ENCODE results near the gene PCNX3.

The PCNX3 gene

DNA sequence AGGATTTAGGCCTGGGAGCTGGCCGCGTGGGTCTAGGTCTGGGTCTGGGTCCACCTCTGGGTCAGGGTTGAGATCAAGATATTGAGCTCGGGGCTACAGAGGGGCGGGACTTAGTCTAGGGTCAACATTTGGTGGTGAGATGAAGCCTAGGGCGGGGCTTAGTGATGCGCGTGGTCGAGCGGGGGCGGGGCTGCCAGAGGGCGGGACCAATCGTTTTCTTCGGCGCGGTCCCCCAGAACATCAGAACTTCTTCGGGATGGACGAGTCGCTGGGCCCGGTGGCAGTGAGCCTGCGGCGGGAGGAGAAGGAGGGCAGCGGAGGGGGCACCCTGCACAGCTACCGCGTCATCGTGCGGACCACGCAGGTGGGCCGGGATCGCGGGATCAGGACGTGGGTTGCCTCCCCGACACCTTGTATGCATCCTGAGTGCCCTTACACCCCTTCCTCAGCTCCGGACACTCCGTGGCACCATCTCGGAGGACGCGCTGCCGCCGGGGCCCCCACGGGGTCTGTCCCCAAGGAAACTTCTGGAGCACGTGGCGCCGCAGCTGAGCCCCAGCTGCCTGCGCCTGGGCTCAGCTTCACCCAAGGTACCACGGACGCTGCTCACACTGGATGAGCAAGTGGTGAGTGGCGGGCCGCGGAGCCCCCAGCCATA lies 26.6 kb downstream of the PCNX3 start:
- DNase-seq = no peak

- no peak for DNase-seq
These were observed 28.4 kb downstream of the PCNX3 start for GRCh38 chr11:65643971-65644370.

- no peak for DNase-seq
These were observed 29.3 kb downstream of the PCNX3 start for GRCh38 chr11:65644837-65645236.

DNA sequence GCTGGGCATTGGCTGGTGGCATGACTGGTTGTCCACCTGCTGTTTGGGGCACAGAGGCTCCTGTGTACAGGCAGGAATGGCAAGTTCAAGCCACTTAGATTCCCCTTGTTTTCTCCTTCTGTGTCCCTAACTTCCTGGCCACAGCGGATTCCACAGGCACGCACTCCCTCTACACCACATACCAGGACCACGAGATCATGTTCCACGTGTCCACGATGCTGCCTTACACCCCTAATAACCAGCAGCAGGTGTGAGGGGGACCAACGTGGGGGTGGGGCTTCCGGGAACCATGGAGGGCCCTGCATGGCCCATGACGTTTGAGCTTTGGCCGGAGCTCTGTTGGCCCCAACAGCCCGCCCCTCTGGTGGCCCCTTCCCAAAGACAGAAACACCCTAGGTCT lies 30.1 kb downstream of the PCNX3 start:
- DNase-seq = no peak

DNA sequence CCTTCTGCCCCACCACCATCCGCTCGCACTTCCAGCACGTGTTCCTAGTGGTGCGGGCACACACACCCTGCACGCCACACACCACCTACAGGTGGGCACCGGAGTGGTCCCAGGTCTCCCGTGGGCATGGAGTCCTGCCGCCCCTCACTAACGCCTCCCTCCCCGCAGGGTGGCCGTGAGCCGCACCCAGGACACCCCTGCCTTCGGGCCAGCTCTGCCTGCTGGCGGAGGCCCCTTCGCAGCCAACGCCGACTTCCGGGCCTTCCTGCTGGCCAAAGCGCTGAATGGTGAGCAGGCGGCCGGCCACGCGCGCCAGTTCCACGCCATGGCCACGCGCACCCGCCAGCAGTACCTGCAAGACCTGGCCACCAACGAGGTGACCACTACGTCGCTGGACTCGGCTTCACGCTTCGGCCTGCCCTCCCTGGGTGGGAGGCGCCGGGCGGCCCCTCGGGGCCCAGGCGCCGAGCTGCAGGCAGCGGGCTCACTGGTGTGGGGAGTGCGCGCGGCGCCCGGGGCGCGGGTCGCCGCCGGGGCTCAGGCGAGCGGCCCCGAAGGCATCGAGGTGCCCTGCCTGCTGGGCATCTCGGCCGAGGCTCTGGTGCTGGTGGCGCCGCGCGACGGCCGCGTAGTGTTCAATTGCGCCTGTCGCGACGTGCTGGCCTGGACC lies 30.8 kb downstream of the PCNX3 start:
- DNase-seq = no peak

GRCh38 chr11:65646958-65647701 lies 31.6 kb downstream of the PCNX3 start:
- DNase-seq = no peak

DNA sequence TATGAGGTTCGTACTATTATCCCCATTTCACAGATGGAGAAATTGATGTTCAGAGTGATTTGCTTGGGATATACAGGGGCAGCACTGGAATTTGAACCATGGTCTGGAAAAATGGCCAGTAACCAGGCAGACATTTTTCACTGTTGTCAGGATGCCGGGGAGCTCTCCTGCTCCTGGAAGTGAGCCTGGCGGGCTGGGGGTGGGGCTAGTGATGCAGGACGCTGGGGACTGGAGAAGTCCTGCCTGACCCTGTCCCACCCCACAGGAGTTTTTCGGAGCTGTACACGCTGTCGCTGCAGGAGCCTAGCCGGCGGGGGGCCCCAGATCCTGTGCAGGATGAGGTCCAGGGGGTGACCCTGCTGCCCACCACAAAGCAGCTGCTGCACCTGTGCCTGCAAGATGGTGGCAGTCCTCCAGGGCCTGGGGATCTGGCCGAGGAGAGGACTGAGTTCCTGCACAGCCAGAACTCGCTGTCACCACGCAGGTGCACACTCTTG lies 33.5 kb downstream of the PCNX3 start:
- DNase-seq = no peak

DNA sequence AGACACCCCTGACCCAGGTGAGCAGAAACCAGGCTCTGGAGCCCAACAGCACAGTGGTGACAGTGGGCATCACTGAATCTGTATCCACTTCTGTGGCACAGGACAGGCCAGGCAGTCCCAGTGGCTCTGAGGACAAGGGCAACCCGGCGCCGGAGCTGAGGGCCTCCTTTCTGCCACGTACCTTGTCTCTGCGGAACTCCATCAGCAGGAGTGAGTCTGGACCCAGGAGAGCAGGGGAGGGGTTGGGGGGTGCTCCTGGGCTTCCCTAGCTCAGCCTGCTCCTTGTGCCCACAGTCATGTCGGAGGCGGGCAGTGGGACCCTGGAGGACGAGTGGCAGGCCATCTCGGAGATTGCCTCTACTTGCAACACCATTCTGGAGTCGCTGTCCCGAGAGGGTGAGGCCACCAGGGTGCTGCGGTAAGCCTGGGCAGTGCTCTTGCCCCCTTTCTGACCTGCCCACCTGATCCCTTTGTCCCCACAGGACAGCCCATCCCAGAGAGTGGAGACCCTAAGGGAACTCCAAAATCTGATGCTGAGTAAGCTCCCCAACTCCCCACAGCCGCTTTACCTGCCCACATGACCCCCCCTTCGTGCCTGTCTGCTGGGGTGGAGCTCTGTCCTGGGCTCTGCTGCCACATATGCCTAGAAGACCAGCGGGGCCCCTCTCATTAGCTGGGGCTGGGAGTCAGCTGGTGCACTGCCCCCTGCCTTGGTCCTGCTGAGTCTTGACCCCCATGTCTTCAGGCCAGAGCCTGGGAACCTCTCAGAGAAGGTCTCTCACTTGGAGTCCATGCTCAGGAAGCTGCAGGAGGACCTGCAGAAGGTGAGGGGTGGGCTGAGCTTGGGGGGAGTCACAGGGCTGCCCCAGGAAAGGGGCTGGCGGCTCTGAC lies 34.3 kb downstream of the PCNX3 start:
- no peak for DNase-seq

DNA sequence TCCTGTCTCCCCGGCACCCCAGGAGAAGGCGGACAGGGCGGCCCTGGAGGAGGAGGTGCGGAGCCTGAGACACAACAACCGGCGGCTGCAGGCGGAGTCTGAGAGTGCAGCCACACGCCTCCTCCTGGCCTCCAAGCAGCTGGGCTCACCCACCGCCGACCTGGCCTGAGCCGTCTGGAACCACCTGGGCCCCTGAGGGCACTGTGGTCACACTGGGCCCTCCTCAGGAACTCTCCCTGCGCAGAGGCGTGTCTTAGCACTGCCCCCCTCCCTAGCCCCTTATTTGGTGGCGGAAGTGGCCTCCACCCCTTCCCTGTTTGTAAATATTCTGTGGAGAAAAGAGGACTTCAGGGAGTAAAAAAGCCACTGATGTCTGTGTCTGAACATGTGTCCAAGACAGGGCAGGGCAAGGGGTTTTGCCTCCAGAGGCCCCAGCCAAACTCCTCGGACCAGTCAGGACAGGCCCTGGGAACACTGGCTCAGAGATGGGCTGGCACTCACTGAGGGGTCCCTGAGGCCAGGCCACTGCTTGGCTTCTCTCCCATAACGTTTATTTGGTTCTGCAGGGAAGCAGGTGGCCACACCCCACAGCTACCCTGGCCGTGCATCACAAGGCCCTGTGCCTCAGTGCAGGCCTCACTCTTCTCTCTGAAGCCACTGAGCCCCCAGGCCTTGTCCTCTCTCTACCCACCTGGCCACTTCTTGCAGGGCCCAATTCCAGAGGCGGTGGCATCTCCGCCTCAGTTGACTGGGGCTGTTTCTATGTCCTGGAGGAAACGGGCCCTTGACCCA lies 35.2 kb downstream of the PCNX3 start:
- DNase-seq = no peak

DNA sequence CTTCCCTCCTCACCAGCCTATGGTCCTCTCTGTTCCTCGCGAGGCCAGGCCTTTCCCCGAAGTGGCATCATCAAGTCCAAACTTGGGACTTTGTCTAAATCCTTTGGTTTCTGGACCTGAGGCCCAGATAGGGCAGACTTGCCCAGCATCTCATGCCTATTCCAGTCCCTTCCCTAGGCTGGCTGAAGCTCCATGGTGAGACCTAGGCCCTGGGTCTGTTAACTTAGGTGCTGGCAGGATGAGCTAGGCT lies 35.7 kb downstream of the PCNX3 start:
- no peak for DNase-seq

DNA sequence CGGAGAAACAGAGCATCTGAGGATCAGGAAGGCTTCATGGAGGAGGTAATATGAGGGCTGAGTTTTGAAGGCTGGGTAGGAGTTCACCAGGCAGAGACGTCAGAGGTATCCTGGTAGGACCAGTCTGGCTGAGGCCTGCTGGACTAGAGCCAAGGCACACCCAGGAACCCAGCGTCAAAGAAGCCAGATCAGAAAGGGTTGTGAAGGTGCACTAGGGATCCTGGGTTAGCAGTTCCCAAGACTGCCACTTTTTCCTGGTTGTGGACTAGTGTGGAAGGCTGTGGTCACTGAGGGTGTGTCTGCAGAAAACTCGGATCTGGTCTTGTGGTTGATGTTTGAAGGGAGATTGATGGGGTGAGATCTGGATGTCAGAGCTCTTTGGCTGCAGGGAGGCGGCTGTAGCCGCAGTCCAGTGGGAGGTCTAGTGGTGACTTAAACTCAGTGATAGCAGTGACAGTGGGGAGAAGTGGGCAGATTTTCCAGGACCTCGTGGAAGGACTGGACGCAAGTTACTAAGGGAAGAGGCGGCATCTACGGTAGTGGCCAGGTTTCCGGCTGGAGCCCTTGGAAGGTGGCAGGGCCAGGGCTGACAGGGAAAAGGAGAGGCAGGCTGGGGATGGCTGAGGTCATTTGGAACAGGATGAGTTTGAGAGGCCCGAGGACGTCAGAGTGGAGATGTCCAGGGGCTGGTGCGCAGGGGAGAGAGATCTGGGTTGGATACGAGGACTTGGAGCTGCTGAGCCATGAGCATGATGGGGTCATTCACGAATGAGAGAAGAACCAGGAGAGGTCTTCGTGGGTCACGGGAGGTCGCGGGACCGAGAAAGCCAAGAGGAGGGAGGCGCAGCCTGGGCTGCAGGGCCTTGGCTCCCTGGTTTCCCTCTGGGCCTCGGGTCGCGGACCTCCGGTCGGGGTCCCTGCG lies 36.3 kb downstream of the PCNX3 start:
- no peak for DNase-seq

GRCh38 chr11:65652511-65653228 lies 37.1 kb downstream of the PCNX3 start:
- DNase-seq = peak; percentile 11

DNA sequence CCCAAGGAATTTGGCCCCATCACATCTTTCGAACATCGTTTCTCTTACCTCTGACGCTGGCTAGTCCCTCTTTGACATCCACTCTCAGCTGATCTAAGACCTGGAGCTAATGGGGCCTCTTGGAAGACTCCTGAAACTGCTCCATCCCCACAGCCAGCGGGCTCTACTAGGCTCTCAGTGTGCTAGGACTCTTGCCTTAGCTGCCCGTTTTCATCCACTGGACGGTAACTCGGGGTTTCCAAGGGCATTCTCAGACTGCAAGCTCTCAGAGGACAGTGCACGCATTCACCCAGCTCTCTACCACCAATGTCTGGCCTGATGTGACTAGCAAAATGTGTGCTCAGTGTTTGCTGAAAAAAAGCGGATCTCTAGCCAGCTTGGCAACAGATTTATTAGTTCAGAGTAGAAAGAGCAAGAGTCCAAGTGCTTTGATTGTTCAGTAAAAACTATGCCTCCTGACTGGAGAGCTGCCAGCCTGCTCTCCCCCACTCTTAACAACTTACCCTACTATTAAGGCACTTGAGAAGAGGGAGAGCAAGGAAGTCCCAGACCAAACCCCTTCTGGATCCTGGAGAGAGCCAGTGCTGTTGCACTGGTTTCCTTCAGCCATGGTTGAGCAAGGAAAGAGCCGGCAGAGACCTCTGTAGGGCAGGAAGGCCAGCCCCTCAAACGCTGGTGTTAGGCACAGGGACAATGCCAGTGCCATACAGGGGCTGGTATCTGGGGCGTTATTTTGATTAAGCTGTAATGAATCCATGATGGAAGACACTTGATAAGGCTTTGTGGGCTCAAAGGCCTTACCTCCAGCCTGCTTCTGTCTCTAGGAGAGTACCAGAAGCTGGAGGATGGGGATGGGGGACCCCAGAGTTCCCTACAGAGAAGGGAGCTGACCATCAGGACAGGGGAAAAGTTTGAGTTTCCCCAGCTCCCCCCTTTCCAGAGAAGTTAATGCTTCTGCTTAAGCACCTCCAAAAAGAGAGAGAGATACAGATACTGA lies 38.0 kb downstream of the PCNX3 start:
- DNase-seq = no peak

DNA sequence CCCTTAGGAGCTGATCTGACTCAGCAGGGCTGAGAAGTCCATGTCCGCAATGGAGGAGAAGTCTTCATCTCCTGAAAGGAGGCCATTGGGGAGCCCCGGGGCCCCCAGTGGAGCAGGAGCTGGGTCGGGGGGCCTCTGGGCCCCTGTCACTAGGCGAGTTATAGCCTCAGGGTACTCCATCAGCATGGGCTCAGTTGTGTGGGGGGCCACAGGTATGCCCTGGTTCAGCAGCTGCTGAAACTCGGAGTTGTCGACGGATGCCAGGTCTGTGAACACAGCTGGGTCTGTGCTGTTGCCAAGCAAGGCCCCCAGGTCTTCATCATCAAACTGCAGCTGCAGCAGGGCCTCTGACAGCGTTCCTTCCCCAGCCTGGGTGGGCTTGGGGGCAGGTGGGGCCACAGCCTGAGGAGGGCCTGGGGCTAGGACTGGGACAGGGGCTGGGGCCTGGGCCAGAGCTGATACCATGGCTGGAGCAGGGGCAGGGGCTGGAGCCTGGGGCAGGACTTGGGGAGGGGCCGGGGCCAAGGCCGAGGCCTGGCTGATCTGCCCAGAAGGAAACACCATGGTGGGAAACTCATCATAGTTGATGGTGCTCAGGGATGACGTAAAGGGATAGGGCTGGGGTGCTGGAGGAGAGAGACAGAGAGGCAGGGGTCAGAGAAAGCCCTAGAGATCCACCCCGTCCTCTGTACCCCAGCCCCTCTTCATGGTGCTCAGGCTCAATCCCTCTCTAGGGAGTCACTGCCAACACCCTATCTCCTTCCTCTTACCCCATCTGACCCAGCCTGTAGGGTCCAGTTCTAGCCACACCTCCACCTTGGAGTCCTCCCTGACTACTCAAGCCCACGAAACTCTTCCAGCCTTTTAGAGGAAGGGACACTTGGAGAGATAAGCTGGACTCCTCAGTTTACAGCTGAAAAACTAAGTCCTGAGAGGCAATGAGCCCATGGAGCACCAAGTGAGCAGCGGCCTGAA lies 39.1 kb downstream of the PCNX3 start:
- no peak for DNase-seq

GRCh38 chr11:65655570-65656332 lies 40.2 kb downstream of the PCNX3 start:
- DNase-seq = no peak

- DNase-seq = no peak
These were observed 41.9 kb downstream of the PCNX3 start for GRCh38 chr11:65657426-65657825.
